B cell (primary cell): ENCODE measurements around the gene ADAMTS13. TPM values are rescaled to one million over a fixed set of nuclear protein-coding genes. Genes with fewer than 3 reads are reported as not detected.

ENCODE experiments used
- ATAC-seq: fragments of 200-7000 bp; cut with Tn5 transposase; one replicate; pipeline ENCODE4 v1.10.0; 2021; ENCODE audit warnings: low read depth, mild to moderate bottlenecking, moderate number of reproducible peaks, moderate library complexity
- CTCF ChIA-PET: fragments of 350-600 bp; sonication (Branson Sonifier 250); formaldehyde crosslinking; loops from one replicate; lab custom pipeline; 2021; ENCODE audit warnings: antibody characterized with exemption, inconsistent platforms; lab: Charles Lee
- POLR2A ChIA-PET: fragments of 350-600 bp; sonication (Branson Sonifier 250); formaldehyde crosslinking; loops from one replicate; lab custom pipeline; 2021; ENCODE audit warnings: antibody characterized with exemption; lab: Charles Lee
- DNase-seq: peaks from one replicate; pipeline ENCODE4 v3.0.0; 2013
- H2AFZ ChIP-seq: 2 replicates; pipeline ENCODE4 v1.6.1; 2012; ENCODE audit warnings: mild to moderate bottlenecking, low read depth, low read length; ENCODE audit not compliant: insufficient read depth, poor library complexity, severe bottlenecking
- H3K27ac ChIP-seq, 2 donors: 1 replicate in 1 of 2; 2 replicates in 1 of 2; pipeline ENCODE4 v1.5.1; 2012 to 2013; ENCODE audit warnings: low read length in 2 of 2, mild to moderate bottlenecking in 2 of 2, moderate library complexity in 1 of 2
- H3K27me3 ChIP-seq, 4 experiments: fragments of 200-600 bp in 1 of 4; sonication (generic) in 1 of 4; replicated peaks in 1 of 4; 1 replicate in 2 of 4; 2 replicates in 2 of 4; pipeline versions ENCODE4 v1.6.1 to v1.7.0; 2013 to 2016; ENCODE audit warnings: low read length in 3 of 4, mild to moderate bottlenecking in 2 of 4, mixed read lengths in 1 of 4, moderate library complexity in 1 of 4; ENCODE audit not compliant: insufficient read depth in 4 of 4, control insufficient read depth in 3 of 4; ENCODE audit errors: control extremely low read depth in 1 of 4
- H3K36me3 ChIP-seq, 2 experiments: replicated peaks in 1 of 2; 1 replicate in 1 of 2; 2 replicates in 1 of 2; pipeline versions ENCODE4 v1.6.1 to v1.7.1; 2013; ENCODE audit warnings: low read length in 1 of 2; ENCODE audit not compliant: insufficient read depth in 2 of 2, control insufficient read depth in 1 of 2; ENCODE audit errors: control extremely low read depth in 1 of 2, extremely low read depth in 1 of 2
- H3K4me1 ChIP-seq, 2 donors: fragments of 200-600 bp in 1 of 2; sonication (generic) in 1 of 2; 1 replicate in 1 of 2; 2 replicates in 1 of 2; pipeline versions ENCODE4 v1.5.1 to v1.6.1; 2013 to 2017; ENCODE audit warnings: low read length in 2 of 2; ENCODE audit not compliant: control insufficient read depth in 2 of 2, insufficient read depth in 2 of 2
- H3K4me2 ChIP-seq: replicated peaks from 2 replicates; pipeline ENCODE3; 2012; ENCODE audit warnings: mild to moderate bottlenecking, low read depth, low read length; ENCODE audit not compliant: poor library complexity, severe bottlenecking
- H3K4me3 ChIP-seq, 5 experiments: fragments of 200-600 bp in 1 of 5; sonication (generic) in 1 of 5; 1 replicate in 3 of 5; 2 replicates in 2 of 5; pipeline versions ENCODE4 v1.5.1 to v1.7.0; 2011 to 2016; ENCODE audit warnings: low read length in 4 of 5, mild to moderate bottlenecking in 4 of 5, low read depth in 2 of 5, control low read depth in 1 of 5, moderate library complexity in 1 of 5; ENCODE audit not compliant: insufficient read depth in 1 of 5; ENCODE audit errors: control extremely low read depth in 1 of 5, extremely low read depth in 1 of 5
- H3K79me2 ChIP-seq: fragments of 200-600 bp; sonication (generic); one replicate; pipeline ENCODE4 v1.6.0; 2016; ENCODE audit warnings: low read length; ENCODE audit not compliant: control insufficient read depth, insufficient read depth
- H3K9ac ChIP-seq: fragments of 200-600 bp; sonication (generic); 2 replicates; pipeline ENCODE4 v1.6.1; 2017; ENCODE audit warnings: mild to moderate bottlenecking, low read length, moderate library complexity
- H3K9me3 ChIP-seq, 3 donors: one replicate each; pipeline versions ENCODE4 v1.6.1 to v1.7.1; 2013; ENCODE audit warnings: low read length in 2 of 3; ENCODE audit not compliant: control insufficient read depth in 2 of 3, insufficient read depth in 1 of 3; ENCODE audit errors: control extremely low read depth in 1 of 3
- H4K20me1 ChIP-seq: 2 replicates; pipeline ENCODE4 v1.6.0; 2012; ENCODE audit warnings: mild to moderate bottlenecking, low read length; ENCODE audit not compliant: insufficient read depth, control insufficient read depth, poor library complexity, severe bottlenecking
- H3K27ac Mint-ChIP-seq: one replicate; pipeline ENCODE4 v1.8.0; 2021; ENCODE audit warnings: mixed read lengths
- H3K27me3 Mint-ChIP-seq: one replicate; pipeline ENCODE4 v1.8.0; 2021; ENCODE audit warnings: mixed read lengths
- H3K4me1 Mint-ChIP-seq: one replicate; pipeline ENCODE4 v1.8.0; 2021; ENCODE audit warnings: mixed read lengths
- H3K4me3 Mint-ChIP-seq: one replicate; pipeline ENCODE4 v1.8.0; 2021; ENCODE audit warnings: mixed read lengths
- H3K9me3 Mint-ChIP-seq: one replicate; pipeline ENCODE4 v1.8.0; 2022; ENCODE audit warnings: mixed read lengths; ENCODE audit not compliant: insufficient read depth
- EZH2 ChIP-seq: IDR thresholded peaks from 2 replicates; pipeline ENCODE4 v1.6.1; 2012; ENCODE audit warnings: borderline replicate concordance, low read depth, mild to moderate bottlenecking, moderate library complexity, low read length; ENCODE audit not compliant: insufficient read depth, poor library complexity, severe bottlenecking
- WGBS: methylation state at CpG from one replicate; pipeline ENCODE4 v1.1.5; 2013; ENCODE audit warnings: missing lambda C conversion rate; ENCODE audit not compliant: insufficient coverage; 5-methylcytosine and 5-hydroxymethylcytosine counted together
- intact Hi-C: fragments of 100-400 bp; cut with micrococcal nuclease; formaldehyde crosslinking; loops from one replicate; pipeline ENCODE4 v1.10.0; 2022
- polyA plus RNA-seq: library from polyadenylated mRNA; depleted of rRNA; stranded (reverse); fragments of >200 nt; gene quantifications from 2 replicates; pipeline ENCODE4 v1.2.3, GENCODE V29; 2012
- total RNA-seq, 2 donors: library from RNA; stranded (reverse); fragments of 120-200 nt in 1 of 2; gene quantifications; 1 replicate in 1 of 2; 2 replicates in 1 of 2; pipeline versions ENCODE4 v1.2.3 to v1.2.4, GENCODE V29; 2013 to 2022
- TF ChIP-seq, protein P1 (sequence below): fragments of 200-600 bp; IDR thresholded peaks from one replicate; pipeline ENCODE4 v1.8.0; 2022; ENCODE audit warnings: antibody characterized with exemption, mild to moderate bottlenecking

The ADAMTS13 gene
- total and polyA plus RNA-seq, 2 donors (not counting 1 experiment from before 2014, with no cell fraction given) = 2.5 to 5.7 TPM

- Mint-ChIP-seq H3K4me1 (peaks cover 36% of the 10 kb centered on the region), H3K4me3 (no peak overlapping the region), H3K27ac (no peak overlapping the region), H3K9me3 (peaks cover 4% of the 10 kb centered on the region), H3K27me3 (peaks cover 14% of the 10 kb centered on the region)
- Histone ChIP-seq H3K79me2 (no peaks in the 10 kb centered on the region), H3K36me3 (no peaks in the 10 kb centered on the region), H3K4me1 (peaks cover 25 to 42% of the 10 kb centered on the region in 2 donors), H3K27me3 (peaks cover 0 to 19% (median 5%) of the 10 kb centered on the region in 4 experiments), H3K4me2 (no peak overlapping the region), H3K4me3 (no peak overlapping the region), H2AFZ (no peak overlapping the region), H3K27ac (no peak overlapping the region), H3K9ac (no peak overlapping the region), H3K9me3 (peaks cover 0 to 7% (median 0%) of the 10 kb centered on the region in 3 donors), H4K20me1 (no peaks in the 10 kb centered on the region)
- ChIA-PET CTCF (interaction anchor here (1.0 kb wide), 1 partner anchor 24 kb away, joined by 3 read pairs; no protein-coding TSS in a partner anchor), POLR2A (no interaction called here)
- no peak for TF ChIP-seq EZH2
- TF ChIP-seq, protein P1, sequence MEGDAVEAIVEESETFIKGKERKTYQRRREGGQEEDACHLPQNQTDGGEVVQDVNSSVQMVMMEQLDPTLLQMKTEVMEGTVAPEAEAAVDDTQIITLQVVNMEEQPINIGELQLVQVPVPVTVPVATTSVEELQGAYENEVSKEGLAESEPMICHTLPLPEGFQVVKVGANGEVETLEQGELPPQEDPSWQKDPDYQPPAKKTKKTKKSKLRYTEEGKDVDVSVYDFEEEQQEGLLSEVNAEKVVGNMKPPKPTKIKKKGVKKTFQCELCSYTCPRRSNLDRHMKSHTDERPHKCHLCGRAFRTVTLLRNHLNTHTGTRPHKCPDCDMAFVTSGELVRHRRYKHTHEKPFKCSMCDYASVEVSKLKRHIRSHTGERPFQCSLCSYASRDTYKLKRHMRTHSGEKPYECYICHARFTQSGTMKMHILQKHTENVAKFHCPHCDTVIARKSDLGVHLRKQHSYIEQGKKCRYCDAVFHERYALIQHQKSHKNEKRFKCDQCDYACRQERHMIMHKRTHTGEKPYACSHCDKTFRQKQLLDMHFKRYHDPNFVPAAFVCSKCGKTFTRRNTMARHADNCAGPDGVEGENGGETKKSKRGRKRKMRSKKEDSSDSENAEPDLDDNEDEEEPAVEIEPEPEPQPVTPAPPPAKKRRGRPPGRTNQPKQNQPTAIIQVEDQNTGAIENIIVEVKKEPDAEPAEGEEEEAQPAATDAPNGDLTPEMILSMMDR = no peak
- intact Hi-C loops = no loop called here
- 75% methylated on average over 3 of the region's 3 CpGs for WGBS
- no peak for DNase-seq
- ATAC-seq = no peak
These were observed 1.0 kb downstream of the ADAMTS13 start for GRCh38 chr9:133423216-133423615.

DNA sequence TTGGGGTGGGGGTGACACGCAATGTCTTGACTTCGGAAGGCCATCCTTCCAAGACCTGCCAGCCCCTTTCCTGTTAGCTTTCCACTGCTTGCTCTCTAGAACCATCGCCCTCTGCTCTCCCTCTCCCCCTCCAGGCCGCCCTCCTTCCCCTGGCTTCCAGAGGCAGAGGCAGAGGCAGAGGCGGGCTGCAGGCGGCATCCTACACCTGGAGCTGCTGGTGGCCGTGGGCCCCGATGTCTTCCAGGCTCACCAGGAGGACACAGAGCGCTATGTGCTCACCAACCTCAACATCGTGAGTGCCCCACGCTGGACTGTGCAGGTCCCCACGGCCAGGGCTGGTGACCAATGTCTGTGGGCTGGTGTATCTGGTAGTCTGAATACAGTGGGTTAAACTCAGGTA is 2.0 kb downstream of the ADAMTS13 start:
- ATAC-seq = no peak
- 100% methylated on average over 4 of the region's 12 CpGs for WGBS

More for the DNA sequence above, 2.0 kb downstream of the ADAMTS13 start:
- intact Hi-C loops = no loop called here
- no peak overlapping the region for H2AFZ ChIP-seq
- no peak overlapping the region for H3K4me3 ChIP-seq
- TF ChIP-seq, protein P1 = no peak
- no peak for TF ChIP-seq EZH2
- Mint-ChIP-seq H3K4me1 (peaks cover 28% of the 10 kb centered on the region), H3K27me3 (peaks cover 14% of the 10 kb centered on the region), H3K9me3 (peaks cover 2% of the 10 kb centered on the region), H3K27ac (no peak overlapping the region), H3K4me3 (no peak overlapping the region)
- POLR2A ChIA-PET = no interaction called here
- no peak overlapping the region for H3K27ac ChIP-seq
- H3K4me2 ChIP-seq = no peak overlapping the region
- H3K4me1 ChIP-seq = peaks cover 25 to 37% of the 10 kb centered on the region in 2 donors
- peaks cover 0 to 21% (median 5%) of the 10 kb centered on the region in 4 experiments for H3K27me3 ChIP-seq
- H3K79me2 ChIP-seq = no peaks in the 10 kb centered on the region
- no peaks in the 10 kb centered on the region for H4K20me1 ChIP-seq
- peaks cover 0 to 7% (median 0%) of the 10 kb centered on the region in 3 donors for H3K9me3 ChIP-seq
- no peaks in the 10 kb centered on the region for H3K36me3 ChIP-seq
- CTCF ChIA-PET = no interaction called here
- DNase-seq = no peak
- no peak overlapping the region for H3K9ac ChIP-seq
